Ureter (tissue), 1 donor: ENCODE measurements around the gene PMAIP1. TPM values are rescaled to one million over a fixed set of nuclear protein-coding genes. Genes with fewer than 3 reads are reported as not detected.

Experiments used
- DNase-seq: peaks from one replicate; pipeline ENCODE4 v3.0.0-alpha.2; 2020; ENCODE audit warnings: low spot score
- total RNA-seq: library from RNA; stranded (reverse); gene quantifications from one replicate; pipeline ENCODE4 v1.2.4, GENCODE V29; 2023
- donor health status: DM: yes; HTN: yes; CAD: no.

PMAIP1 gene
- total RNA-seq, 1 donor from 2014 or later = 4.9 TPM

DNA sequence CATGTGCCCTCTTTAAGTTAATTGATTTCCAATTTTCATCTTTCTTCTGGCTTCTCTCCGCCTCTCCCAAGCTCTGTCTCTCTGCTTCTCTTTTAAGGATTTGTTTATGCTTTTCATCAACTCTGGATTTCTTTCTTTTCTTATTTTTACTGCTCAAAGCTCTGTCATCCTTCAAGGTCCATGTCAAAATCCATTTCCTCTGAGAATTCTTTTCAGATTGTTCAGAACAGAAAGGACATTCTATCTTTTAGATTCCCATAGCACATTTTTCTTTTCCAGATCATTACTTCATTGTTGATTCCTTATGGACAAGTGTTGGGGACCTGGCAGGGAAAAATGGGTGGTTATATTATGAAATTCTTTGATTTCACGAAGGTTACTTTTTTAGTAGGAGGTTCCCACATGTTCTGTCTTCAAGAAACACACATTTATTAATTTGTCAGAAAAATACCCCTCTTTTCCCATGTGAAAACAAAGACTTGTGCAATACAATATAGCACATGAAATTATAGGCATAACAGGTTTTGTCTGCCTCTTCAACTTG, 12.3 kb downstream of the PMAIP1 start:
- no peak for DNase-seq

DNA sequence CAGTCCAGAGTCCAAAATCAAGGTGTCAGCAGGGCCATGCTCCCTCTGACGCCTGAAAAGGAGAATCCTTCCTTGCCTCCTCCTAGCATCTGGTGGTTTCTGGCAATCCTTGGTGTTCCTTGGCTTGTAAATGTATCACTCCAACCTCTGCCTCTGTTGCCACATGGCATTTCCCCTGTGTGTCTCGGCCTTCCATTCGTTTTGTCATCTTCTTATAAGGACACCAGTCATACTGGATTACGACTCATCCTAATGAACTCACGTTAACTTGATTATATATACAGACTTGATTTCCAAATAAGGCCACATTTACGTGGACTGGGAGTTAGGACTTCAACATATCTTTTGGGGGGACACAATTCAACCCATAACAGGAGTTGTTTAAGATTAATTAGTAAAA, 15.8 kb downstream of the PMAIP1 start:
- DNase-seq = no peak

GRCh38 chr18:59916746-59917145, 16.9 kb downstream of the PMAIP1 start:
- DNase-seq = no peak

- DNase-seq = peak; percentile 51
These were observed 17.6 kb downstream of the PMAIP1 start for GRCh38 chr18:59917422-59917821.

- DNase-seq = peak; percentile 73
These were observed 18.5 kb downstream of the PMAIP1 start for GRCh38 chr18:59918320-59918755.

DNA sequence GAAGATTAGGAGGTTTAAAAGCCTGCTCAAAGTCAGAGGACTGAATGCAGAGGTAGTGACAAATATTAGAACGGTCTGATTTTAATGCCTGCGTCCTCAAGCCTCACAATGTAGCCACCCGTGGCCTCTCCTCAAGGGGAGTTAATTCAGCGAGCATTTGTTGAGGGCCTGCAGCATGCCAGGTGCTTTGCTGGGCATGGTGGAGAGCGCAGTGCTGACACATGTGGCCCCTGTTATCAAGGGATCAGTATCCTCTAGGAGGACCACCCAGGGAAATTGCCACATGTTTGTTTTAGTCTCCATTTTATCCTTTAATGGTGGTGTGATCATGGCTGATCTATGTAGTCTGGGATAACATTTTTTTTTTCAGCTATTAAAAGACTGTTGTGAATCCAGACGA, 19.2 kb downstream of the PMAIP1 start:
- no peak for DNase-seq

- no peak for DNase-seq
These were observed 21.6 kb downstream of the PMAIP1 start for GRCh38 chr18:59921384-59921891.

DNA sequence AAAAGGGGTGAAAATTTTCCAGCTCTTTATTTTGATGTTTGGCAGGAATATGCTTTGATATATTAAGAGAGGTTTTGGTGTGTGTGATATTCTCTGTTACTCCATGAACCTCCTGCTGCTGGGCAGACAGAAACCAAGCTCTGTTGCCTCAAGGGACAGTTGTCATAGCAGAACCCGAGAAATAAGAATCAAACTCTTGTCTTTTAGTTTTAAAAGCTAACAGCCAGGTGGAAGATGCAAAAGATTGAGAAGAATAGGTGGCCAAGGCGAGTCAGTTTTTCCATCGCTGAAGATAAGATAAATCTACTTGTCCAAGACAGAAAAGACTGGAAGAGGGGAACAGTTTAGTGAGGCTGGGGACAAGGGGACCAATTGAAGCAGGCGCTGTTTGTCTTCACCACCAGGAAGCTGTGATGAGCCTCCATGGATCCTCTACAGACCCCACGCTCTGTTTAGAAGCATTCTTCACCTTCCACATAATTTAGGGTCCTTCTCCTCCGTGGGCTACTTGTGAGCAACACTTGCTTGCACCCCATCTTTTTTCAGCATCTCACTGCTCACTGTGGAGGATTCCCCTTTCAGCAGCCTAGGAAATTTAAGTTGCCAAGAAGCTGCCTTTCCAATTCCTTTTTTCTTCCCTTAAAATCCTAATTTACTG, 23.9 kb downstream of the PMAIP1 start:
- DNase-seq = no peak

GRCh38 chr18:59926131-59926530, 26.3 kb downstream of the PMAIP1 start:
- DNase-seq = no peak

GRCh38 chr18:59927246-59927825, 27.5 kb downstream of the PMAIP1 start:
- no peak for DNase-seq

DNA sequence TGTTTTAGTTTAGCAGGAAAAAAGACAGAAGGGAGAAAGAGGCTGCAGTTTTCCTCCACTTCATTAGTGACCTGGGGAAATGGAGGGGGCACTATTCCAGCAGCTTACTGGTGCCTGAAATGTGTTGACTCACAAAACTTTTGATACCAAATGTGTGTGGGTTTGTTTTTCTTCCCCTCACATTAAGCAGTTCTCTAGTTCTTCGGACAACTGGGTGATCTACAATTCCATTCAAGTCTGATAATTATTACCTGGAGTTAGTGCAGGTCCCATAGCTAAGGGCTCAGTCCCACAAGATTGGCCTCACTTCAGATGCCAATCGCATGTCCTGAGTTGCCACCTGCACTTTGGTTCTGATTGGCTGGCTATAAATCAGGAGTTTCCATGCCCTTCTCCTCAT, 28.4 kb downstream of the PMAIP1 start:
- no peak for DNase-seq

DNA sequence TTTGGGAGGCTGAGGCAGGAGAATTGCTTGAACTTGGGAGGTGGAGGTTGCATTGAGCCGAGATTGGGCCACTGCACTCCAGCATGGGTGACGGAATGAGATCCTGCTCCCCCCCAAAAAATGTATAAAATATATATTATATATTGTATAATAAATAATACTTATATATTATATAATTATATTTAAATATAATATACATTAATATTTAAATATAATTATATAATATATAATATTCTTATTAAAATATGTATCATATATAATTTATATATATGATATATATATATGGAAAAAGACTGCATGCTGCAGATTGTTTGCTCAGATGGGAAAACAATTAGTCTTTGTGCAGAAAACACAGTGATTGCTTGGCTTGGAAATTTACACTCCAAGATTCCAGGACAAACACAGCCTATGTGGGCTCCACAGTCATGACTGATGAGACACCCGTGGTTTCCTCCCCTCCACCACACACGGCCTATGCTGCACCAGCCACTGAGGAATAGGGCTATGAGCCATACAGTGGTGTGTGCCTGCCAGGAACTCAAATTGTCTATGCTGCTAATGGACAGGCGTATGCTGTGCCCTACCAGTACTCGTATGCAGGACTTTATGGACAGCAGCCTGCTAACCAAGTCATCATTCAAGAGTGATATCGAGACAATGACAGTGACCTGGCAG, 30.0 kb downstream of the PMAIP1 start:
- no peak for DNase-seq

GRCh38 chr18:59932401-59932800, 32.6 kb downstream of the PMAIP1 start:
- no peak for DNase-seq

DNA sequence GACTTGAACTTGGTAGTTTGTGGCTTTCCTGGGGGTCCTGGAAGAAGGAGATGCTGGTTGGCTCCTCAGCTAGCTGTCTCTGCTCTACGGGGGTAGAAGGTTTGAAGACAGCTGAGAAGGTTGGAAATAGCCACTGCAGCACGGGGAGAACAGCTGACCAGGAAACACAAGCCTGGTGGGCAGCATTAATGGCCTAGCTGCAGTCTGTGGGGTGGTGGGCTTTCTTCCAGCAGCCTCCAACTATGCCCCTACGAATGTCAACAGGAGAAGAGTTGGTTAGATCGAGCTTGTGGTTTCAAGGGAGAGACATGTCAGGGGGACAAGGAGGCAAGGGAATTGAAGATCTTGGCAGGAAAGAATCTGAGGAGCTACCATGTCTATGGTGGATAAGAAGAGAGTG, 38.9 kb downstream of the PMAIP1 start:
- DNase-seq = no peak

GRCh38 chr18:59939127-59939526, 39.3 kb downstream of the PMAIP1 start:
- DNase-seq = no peak

- no peak for DNase-seq
These were observed 40.3 kb downstream of the PMAIP1 start for GRCh38 chr18:59940068-59940467.

GRCh38 chr18:59941331-59941730, 41.5 kb downstream of the PMAIP1 start:
- DNase-seq = no peak

DNA sequence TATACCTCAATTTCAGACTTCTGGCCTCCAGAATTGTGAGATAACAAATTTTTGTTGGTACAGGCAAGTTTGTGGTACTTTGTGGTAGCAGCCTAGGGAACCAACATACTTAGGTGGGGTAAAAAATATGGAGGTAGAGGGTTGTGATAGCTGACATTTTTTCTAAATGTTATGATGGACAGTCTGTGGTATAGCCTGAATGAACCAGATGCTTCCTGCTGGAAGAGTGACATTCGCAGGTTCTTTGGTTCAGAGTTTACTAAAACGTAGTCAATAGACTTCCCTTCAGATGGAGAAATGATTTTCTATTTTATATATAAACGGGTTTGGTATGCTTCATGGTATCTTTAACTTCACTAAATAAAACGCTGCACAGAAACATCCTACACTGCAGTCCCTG, 42.8 kb downstream of the PMAIP1 start:
- DNase-seq = no peak

GRCh38 chr18:59945544-59945943, 45.7 kb downstream of the PMAIP1 start:
- no peak for DNase-seq

DNA sequence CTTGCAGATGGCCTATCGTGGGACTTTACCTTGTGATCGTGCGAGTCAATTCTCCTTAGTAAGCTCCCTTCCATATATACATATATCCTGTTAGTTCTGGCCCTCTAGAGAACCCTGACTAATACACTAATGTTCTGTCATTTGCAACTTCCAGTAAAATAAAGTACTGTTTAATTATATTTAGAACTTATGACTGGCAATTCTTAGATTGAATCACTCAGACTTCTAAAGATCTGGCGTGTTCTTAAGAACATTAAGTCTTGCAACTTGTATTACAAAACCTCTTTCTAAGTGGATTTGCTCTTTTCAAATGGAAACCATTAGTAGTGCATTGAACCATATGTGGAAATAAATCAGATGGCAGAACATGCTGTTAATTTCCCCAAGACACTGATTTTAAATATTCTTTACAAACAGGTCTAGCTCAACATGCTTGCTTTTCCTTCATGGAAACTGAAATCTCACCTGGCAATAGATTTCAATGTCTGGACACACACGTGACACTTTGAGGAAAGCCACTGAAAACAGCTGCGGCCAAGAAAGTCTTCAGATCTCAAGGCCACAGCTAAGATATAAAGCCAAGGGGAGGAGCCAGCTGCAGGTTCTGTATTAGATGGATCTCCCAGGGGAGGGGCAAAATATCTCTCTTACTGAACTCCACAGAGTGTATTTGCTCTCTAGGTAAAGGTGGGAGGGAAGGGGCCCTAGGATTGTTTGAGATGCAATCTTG, 50.6 kb downstream of the PMAIP1 start:
- no peak for DNase-seq

GRCh38 chr18:59951591-59951990, 51.8 kb downstream of the PMAIP1 start:
- DNase-seq = no peak
